ENCODE data around the gene CHMP4B. TPM values are rescaled to one million over a fixed set of nuclear protein-coding genes. Genes with fewer than 3 reads are reported as not detected.

The CHMP4B gene
- total RNA-seq, 1 experiment from 2014 or later, result 77.6 TPM

DNA sequence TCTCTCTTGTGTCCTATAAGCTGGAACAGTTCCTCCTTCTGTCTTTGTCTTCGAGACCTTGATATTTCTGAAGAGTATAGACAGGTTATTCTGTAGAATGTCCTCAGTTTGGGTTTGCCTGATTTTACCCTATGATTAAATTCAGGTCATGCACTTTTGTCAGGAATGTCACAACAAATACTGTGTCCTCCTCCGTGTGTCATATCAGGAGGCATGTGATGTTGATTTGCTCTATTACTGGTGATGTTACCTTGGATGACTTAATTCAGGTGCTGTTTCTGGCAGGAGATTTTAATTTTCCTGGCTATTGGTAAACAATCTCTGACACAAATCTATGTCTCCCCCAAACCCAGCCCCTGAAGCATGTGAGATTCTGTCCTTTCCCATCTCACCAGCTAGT, 33.3 kb upstream of the CHMP4B start:
- DNase-seq (ENCODE audit: unreplicated experiment), result no peak
- Mint-ChIP-seq H3K4me1 (ENCODE audit: insufficient read depth, unreplicated experiment) (peaks cover 6% of the 10 kb centered on the region), H3K9me3 (ENCODE audit: unreplicated experiment) (no peaks in the 10 kb centered on the region), H3K27me3 (ENCODE audit: insufficient read depth, unreplicated experiment) (no peaks in the 10 kb centered on the region), H3K27ac (ENCODE audit: low read depth, unreplicated experiment) (no peak overlapping the region), H3K36me3 (ENCODE audit: insufficient read depth, unreplicated experiment) (peaks cover 12% of the 10 kb centered on the region), H3K4me3 (ENCODE audit: unreplicated experiment) (no peak overlapping the region)
- intact Hi-C loops (cut with micrococcal nuclease), result no loop called here
- ChIA-PET CTCF (no interaction called here), POLR2A (interaction anchor here (1.3 to 2.0 kb wide), 2 partner anchors 8 to 11 kb away, joined by 4 read pairs; no protein-coding TSS in a partner anchor)
- BruUV-seq (replicated peaks), result no TSS peak
- no peak for TF ChIP-seq CTCF (IDR thresholded peaks at IDR 0.05; ENCODE audit: unreplicated experiment)

DNA sequence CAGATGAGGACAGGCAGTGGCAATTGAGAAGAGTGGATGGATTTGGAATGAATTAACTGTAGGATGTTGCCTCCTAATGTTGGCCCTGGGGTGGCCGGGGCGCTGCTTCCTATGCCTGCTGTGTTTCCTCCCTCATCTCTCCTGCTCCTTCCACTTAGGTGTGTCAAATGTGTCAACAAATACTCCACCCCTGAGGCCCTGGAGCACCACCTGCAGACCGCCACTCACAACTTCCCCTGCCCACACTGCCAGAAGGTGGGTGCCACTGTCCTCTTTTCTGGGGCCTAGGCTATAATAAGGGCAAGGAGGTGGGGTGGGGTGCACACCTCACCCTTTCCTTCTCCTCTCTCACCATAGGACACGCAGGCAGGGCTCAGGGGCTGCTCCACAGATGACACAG, 30.0 kb upstream of the CHMP4B start:
- Mint-ChIP-seq H3K27me3 (ENCODE audit: insufficient read depth, unreplicated experiment) (no peaks in the 10 kb centered on the region), H3K4me1 (ENCODE audit: insufficient read depth, unreplicated experiment) (peaks cover 6% of the 10 kb centered on the region), H3K27ac (ENCODE audit: low read depth, unreplicated experiment) (no peak overlapping the region), H3K9me3 (ENCODE audit: unreplicated experiment) (no peaks in the 10 kb centered on the region), H3K36me3 (ENCODE audit: insufficient read depth, unreplicated experiment) (peaks cover 14% of the 10 kb centered on the region), H3K4me3 (ENCODE audit: unreplicated experiment) (no peak overlapping the region)
- no peak for DNase-seq (ENCODE audit: unreplicated experiment)
- TF ChIP-seq CTCF (IDR thresholded peaks at IDR 0.05; ENCODE audit: unreplicated experiment), result no peak
- CTCF ChIA-PET, result no interaction called here
- intact Hi-C loops (cut with micrococcal nuclease), result no loop called here
- POLR2A ChIA-PET, result no interaction called here
- BruUV-seq (replicated peaks), result no TSS peak

- H3K4me1 Mint-ChIP-seq (ENCODE audit: insufficient read depth, unreplicated experiment), result peaks cover 6% of the 10 kb centered on the region
- no peak for DNase-seq (ENCODE audit: unreplicated experiment)
- intact Hi-C loops (cut with micrococcal nuclease), result no loop called here
- H3K9me3 Mint-ChIP-seq (ENCODE audit: unreplicated experiment), result no peaks in the 10 kb centered on the region
- BruUV-seq (replicated peaks), result no TSS peak
- no peak overlapping the region for H3K27ac Mint-ChIP-seq (ENCODE audit: low read depth, unreplicated experiment)
- peaks cover 14% of the 10 kb centered on the region for H3K36me3 Mint-ChIP-seq (ENCODE audit: insufficient read depth, unreplicated experiment)
- no peak for TF ChIP-seq CTCF (IDR thresholded peaks at IDR 0.05; ENCODE audit: unreplicated experiment)
- ChIA-PET CTCF (no interaction called here), POLR2A (interaction anchor here (0.6 to 1.5 kb wide), 3 partner anchors 30 to 62 kb away, joined by 3 to 5 read pairs (median 3); partner anchors contain the start of gene PXMP4)
- H3K4me3 Mint-ChIP-seq (ENCODE audit: unreplicated experiment), result no peak overlapping the region
- no peaks in the 10 kb centered on the region for H3K27me3 Mint-ChIP-seq (ENCODE audit: insufficient read depth, unreplicated experiment)
Measured at GRCh38 chr20:33781945-33782344, 29.2 kb upstream of the CHMP4B start.

GRCh38 chr20:33783256-33783655, 27.9 kb upstream of the CHMP4B start:
- Mint-ChIP-seq H3K36me3 (ENCODE audit: insufficient read depth, unreplicated experiment) (peaks cover 14% of the 10 kb centered on the region), H3K9me3 (ENCODE audit: unreplicated experiment) (no peaks in the 10 kb centered on the region), H3K27me3 (ENCODE audit: insufficient read depth, unreplicated experiment) (no peaks in the 10 kb centered on the region), H3K4me3 (ENCODE audit: unreplicated experiment) (no peak overlapping the region), H3K27ac (ENCODE audit: low read depth, unreplicated experiment) (no peak overlapping the region), H3K4me1 (ENCODE audit: insufficient read depth, unreplicated experiment) (peaks cover 7% of the 10 kb centered on the region)
- TF ChIP-seq CTCF (IDR thresholded peaks at IDR 0.05; ENCODE audit: unreplicated experiment), result no peak
- ChIA-PET CTCF (interaction anchor here (0.5 to 1.0 kb wide), 2 partner anchors 15 to 312 kb away, joined by 4 to 7 read pairs; no protein-coding TSS in a partner anchor), POLR2A (interaction anchor here (1.5 kb wide), 1 partner anchor 29 kb away, joined by 3 read pairs; no protein-coding TSS in a partner anchor)
- intact Hi-C loops (cut with micrococcal nuclease), result no loop called here
- no TSS peak for BruUV-seq (replicated peaks)
- no peak for DNase-seq (ENCODE audit: unreplicated experiment)

All from MCF 10A (cell line).